Right ventricle myocardium superior (tissue), 1 donor: ENCODE measurements around the gene SPAG16. TPM values are rescaled to one million over a fixed set of nuclear protein-coding genes. Genes with fewer than 3 reads are reported as not detected.

Experiments
- ATAC-seq: fragments of 200-7000 bp; cut with Tn5 transposase; one replicate; pipeline ENCODE4 v1.9.1; 2020; ENCODE audit warnings: mild to moderate bottlenecking; ENCODE audit not compliant: poor library complexity
- DNase-seq: peaks from one replicate; pipeline ENCODE4 v3.0.0-alpha.2; 2020
- intact Hi-C: fragments of 100-400 bp; cut with DNase I; formaldehyde crosslinking; loops from one replicate; pipeline ENCODE4 v1.11.2; 2022
- total RNA-seq: library from RNA; stranded (reverse); fragmentation: NEBNext Ultra II Directional; extraction: Animal tissue kit (Norgen Biotek cat#: 25700); gene quantifications from one replicate; pipeline ENCODE4 v1.2.1, GENCODE V29; 2021
- donor health status: DM: no; HTN: yes; CAD: no; lungs with severe emphysema.

The SPAG16 gene
- total RNA-seq, 1 donor from 2014 or later, result 17.8 TPM

GRCh38 chr2:214077727-214078126, 793.5 kb downstream of the SPAG16 start:
- ATAC-seq, result no peak
- no peak for DNase-seq
- intact Hi-C loops, result no loop called here

DNA sequence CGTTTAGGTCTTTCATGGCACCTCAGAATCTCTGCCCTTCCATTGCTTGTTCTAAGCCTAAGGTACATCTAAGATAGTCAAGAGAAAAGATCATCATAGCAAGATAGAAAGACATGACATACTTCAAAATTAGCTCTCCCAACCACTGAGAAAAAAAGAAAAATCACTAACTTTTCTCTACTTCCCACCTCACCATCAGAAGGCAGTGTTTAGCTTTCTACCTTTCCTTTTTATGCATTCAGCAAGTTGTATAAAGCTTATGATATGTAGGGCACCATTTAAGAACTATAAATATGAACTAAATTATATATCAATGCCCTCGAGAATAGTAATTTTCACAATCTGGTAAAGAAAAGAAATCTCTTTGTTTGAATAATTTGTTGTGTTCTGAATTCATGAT, 794.8 kb downstream of the SPAG16 start:
- no peak for DNase-seq
- intact Hi-C loops, result no loop called here
- ATAC-seq, result no peak

DNA sequence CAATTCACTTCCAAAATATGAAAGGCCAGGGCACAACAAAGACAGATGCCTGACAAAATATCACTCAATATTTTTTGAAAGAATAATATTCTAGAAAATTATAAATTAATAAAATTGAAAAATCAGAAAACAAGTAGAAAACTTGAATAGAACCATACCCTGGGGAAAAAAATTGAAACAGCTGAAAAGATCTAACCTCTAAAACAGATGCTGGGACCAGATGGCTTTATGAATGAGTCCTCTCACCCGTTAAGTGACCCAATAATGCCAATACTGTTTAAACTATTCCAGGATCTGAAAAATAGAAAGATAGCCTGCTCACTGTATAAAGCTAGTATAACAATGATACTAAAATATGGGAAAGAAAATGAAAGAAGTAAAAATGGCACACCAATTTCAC, 804.3 kb downstream of the SPAG16 start:
- no peak for ATAC-seq
- intact Hi-C loops, result no loop called here
- DNase-seq, result no peak

- ATAC-seq, result no peak
- intact Hi-C loops, result no loop called here
- no peak for DNase-seq
Measured at GRCh38 chr2:214096208-214096715, 812.0 kb downstream of the SPAG16 start.

DNA sequence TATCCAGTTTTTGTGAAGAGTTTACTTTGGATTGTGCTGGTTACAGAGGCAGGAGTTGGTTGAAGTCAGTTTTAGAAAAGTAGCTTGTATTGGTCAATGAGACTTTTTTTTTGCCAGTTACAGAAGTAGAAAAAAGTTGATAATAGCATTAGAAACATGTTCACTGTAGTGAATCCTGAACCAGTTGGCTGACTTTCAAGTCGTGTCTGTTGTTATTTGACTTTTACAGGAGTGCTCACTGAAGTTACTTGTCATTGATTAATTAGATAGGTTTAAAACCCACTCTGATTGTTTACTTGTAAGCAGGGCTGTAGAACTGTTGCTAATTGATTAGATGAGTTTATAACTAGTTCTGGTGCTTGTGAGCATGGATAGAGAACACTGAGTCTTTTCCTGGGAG, 814.5 kb downstream of the SPAG16 start:
- DNase-seq (no peak), ATAC-seq (no peak)
- intact Hi-C loops, result no loop called here

GRCh38 chr2:214100488-214100887, 816.2 kb downstream of the SPAG16 start:
- intact Hi-C loops, result no loop called here
- no peak for DNase-seq
- ATAC-seq, result no peak

DNA sequence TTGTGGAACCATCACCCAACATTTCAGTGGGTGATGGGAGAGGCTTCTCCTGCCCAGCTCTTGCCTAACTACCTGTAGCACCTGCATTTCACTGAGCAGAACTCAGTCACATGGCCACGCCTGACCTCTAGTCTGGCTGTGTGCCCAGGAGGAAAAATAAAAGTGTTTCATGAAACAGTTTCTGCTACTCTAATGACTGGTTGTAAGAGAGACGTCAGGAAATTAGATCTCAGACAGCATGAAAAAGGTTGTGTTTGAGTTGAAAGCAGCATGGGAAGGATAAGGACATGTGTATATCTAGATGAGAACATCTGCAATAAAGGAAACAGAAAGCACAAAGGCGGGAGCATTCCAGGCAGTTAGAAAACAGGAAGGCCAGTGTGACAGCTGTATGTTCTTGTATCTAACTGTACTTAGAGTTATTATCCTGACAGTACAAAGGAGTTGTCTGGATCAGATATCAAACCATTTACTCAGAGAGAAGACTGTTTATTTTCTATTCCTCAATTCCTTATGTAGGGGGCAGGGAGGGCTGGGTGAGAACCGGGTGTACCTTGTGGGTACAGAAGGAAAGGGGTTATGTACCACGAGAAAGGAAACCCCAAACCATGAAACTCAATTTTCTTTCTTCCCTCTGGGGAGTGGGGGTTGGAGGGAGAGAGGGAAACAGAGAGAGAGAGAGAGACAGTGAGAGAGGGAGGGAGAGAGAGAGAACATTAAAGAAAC, 819.2 kb downstream of the SPAG16 start:
- no peak for DNase-seq
- no peak for ATAC-seq
- intact Hi-C loops, result no loop called here

- no peak for ATAC-seq
- intact Hi-C loops, result no loop called here
- no peak for DNase-seq
Measured at GRCh38 chr2:214104219-214104618, 820.0 kb downstream of the SPAG16 start.

- no peak for ATAC-seq
- intact Hi-C loops, result no loop called here
Measured at GRCh38 chr2:214104967-214105366, 820.7 kb downstream of the SPAG16 start.

DNA sequence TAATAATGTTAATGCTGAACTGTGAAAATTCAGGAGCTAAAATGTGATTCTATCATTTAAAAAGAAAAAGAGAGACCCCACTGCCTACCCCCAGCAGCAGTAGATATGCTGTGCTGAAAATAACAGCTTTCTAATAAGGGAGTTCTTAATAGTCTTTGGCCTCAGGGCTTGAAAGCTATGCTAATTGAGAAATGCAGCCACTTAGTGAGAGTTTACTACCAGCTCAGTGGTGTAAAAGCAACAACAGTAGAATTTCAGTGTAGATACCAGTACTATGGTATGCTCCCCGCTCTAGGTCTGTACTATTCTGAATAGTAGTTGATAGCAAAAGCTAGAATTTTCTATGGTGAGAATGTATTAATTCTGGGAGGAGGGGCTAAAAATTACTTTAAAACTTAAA, 823.5 kb downstream of the SPAG16 start:
- no peak for ATAC-seq
- DNase-seq, result no peak
- intact Hi-C loops, result no loop called here

More at GRCh38 chr2:214104967-214105366, 820.7 kb downstream of the SPAG16 start:
- no peak for DNase-seq

DNA sequence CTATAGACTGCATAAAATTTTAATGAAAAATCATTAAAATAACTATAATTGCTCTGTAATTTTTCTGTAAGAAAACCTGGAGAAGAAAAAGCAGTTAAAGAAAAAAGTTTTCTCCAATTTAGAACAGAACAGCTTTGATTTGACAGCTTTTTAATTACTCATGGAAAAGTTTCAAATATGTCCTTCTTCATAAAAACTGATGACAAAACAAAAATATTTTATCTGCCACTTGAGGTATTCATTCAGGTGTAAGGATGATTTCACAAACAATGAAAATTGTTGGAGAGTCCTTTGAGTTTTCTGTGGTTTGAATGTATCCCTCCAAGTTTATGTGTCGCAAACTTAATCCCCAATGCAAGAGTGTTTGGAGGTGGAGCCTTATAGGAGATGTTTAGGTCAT, 824.3 kb downstream of the SPAG16 start:
- intact Hi-C loops, result no loop called here

DNA sequence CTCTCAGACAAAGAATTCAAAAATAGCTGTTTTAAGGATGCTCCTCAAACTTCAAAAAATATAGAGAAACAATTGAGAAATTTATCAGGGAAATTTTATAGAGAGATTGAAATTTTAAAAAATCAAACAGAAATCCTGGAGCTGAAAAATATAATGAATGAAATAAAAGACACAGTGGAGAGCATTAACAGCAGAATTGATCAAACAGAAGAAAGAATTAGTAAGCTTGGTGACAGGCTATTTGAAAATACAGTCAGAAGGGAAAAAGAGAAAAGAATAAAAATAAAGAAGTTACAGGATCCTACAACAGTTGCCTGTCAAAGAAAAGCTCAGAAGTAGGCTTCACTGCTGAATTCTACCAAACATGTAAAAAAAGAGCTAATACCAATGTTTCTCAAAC, 832.8 kb downstream of the SPAG16 start:
- no peak for ATAC-seq
- intact Hi-C loops, result no loop called here
- no peak for DNase-seq

More for the DNA sequence above, 824.3 kb downstream of the SPAG16 start:
- no peak for DNase-seq
- ATAC-seq, result no peak

DNA sequence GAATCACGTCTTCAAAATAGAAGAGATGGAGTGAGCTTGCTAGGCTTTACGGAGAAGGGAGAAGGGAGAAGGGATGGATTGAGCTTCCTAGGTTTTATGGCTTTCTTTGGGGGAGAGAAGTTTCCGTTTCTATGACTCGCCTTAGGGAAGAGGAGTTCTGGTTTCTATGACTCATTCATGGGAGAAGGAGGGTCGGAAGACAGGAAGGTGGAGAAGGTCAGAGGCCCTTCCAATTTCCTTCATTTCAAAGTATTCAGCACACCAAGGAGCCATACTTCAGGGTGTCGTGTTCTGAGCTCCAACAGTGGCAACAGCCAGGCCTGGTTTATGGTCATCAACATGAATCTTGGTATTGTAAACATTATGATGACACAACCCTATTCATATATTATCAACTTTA, 841.9 kb downstream of the SPAG16 start:
- no peak for DNase-seq
- intact Hi-C loops, result no loop called here
- no peak for ATAC-seq

GRCh38 chr2:214127170-214127569, 842.9 kb downstream of the SPAG16 start:
- no peak for ATAC-seq
- intact Hi-C loops, result no loop called here

GRCh38 chr2:214127571-214127970, 843.3 kb downstream of the SPAG16 start:
- intact Hi-C loops, result no loop called here
- ATAC-seq (no peak), DNase-seq (peak; percentile 48)

More at GRCh38 chr2:214127170-214127569, 842.9 kb downstream of the SPAG16 start:
- no peak for DNase-seq

DNA sequence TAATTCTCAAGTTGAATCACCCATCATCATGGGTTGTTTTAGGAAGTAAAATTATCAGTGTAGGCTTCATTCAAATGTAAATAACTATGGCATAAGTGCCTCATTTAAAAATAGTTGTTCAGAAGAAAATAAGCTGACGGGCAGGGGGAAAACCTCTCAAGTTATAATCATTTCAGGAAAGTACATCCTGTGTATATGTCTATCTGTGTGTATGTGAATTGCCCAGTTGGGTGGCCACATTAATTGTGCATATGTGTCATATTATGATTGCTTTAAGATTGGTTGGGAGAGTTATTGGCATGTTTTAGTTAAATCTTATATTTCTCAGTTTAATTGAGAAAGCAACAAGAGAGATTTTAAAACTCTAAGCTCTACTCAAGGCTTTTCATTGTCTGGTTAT, 843.8 kb downstream of the SPAG16 start:
- DNase-seq, result no peak
- intact Hi-C loops, result no loop called here

DNA sequence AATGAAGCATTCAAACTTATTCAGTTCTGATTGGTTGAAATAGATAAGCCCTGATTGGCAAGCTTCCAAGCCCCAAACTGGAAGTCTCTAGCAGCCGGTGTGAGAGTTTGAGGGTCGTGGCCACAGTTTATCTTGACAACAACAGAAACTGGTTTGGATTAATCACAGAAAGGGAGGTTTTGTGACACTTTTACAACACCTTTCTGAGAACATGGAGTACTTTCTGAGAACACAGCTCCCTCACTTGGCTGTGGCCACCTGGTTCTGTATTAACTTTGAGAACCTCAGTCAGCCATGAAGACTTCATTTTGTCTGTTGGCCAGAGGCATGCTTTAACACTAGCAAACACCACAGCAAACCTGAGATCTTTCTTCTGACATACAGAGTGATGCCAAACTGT, 845.9 kb downstream of the SPAG16 start:
- ATAC-seq, result no peak
- intact Hi-C loops, result no loop called here

More for the DNA sequence above, 843.8 kb downstream of the SPAG16 start:
- no peak for ATAC-seq

DNA sequence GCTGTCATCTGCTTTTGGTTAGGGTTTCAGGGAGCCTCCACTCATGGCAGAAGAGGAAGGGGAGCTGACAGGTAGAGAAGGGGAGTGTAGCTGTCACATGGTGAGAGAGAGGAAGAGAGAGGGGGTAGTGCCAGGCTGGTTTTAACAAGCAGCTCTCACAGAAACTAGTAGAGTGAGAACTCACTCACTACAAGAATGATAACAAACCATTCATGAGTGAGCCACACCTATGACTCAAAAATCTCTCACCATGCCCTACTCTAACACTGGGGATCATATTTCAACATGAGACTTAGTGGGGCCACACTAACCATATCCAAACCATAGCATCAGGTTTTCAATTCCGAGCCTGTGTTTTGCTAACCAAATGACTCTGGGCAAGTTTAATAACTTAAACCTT, 851.7 kb downstream of the SPAG16 start:
- DNase-seq (no peak), ATAC-seq (no peak)
- intact Hi-C loops, result no loop called here

More for the DNA sequence above, 845.9 kb downstream of the SPAG16 start:
- DNase-seq, result no peak

DNA sequence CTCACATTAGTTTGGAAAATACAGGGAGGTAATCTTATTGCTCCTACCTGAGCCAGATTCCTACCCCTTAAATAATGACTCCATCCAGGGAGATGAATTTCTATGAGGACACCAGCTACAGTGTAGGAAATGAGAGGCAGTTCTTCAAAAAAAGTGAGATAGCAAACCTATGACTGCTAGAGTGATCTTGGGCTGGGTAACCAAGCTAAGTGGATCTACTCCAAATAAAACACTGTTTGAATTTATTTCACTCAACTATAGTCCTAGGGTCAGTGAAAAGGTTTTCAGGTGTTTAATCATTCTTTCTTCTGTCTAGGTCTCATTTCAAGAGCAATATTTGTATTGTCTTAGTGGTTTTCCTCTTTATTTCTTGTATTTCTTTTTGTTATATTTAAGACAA, 854.5 kb downstream of the SPAG16 start:
- DNase-seq, result no peak
- intact Hi-C loops, result no loop called here
- ATAC-seq, result no peak

- DNase-seq (no peak), ATAC-seq (no peak)
- intact Hi-C loops, result no loop called here
Measured at GRCh38 chr2:214139630-214140284, 855.5 kb downstream of the SPAG16 start.
